ENCODE measurements around the gene PPARD.

DNA sequence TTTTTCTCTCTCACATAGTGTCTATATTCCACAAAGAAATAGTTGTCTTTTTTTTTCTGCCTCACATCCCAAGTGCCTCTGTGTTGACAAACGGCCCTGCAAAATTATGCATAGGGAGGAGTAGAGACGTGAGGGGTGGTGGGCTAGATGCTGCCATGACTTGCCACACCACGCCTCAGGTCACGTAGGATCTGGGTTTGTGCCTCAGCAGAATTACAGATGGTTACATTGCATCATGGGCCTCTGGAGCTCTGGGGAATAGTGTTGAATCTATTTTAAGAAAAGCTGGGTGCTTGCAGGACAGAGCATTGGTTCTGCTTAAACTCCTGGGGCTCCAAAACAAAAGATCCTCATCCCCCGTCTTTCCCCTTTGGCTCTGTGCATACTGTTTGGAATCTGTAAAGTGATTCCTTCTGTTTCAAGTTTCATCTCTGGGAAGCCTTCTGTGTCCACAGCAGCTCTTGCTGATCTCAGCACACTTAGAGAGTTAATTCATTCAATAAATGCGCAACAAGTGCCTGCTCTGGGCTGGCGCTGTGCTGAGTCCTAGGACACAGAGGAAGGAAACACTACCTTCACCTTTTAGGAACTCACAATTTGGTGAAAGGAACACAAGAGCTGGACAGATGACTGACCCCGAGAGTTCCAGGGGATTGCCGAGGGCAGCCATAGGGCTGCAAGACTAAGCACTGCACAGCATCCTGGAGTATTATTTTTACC is 112.2 kb downstream of the PPARD start:
- TF ChIP-seq CTCF (conservative IDR thresholded peaks at IDR 0.05; ENCODE audit: low read length) (no peak), EZH2phosphoT487 (IDR thresholded peaks at IDR 0.05; ENCODE audit: borderline replicate concordance) (no peak)
